ENCODE data around the gene CMKLR1. TPM values are rescaled to one million over a fixed set of nuclear protein-coding genes. Genes with fewer than 3 reads are reported as not detected.

The CMKLR1 gene
- total and polyA plus RNA-seq, 2 donors (not counting 3 experiments of a cell fraction or from before 2014, with no cell fraction given), result 0.61 TPM; not detected in 1

- DNase-seq (ENCODE audit: low read depth, low spot score), result no peak
- no TSS peak for BruUV-seq (replicated peaks)
- CTCF ChIA-PET, result interaction anchor here (1.0 to 1.3 kb wide), 5 partner anchors 9 to 36 kb away, joined by 3 to 8 read pairs (median 4); no protein-coding TSS in a partner anchor
- dilution Hi-C loops (cut with MboI; ENCODE audit: extremely low pct_ligation_motif_present, low sequenced_read_pairs) (no loop called here), intact Hi-C loops (cut with micrococcal nuclease) (loop anchor here (1.0 to 5.0 kb wide), 3 partner anchors 8 to 207 kb away; no protein-coding TSS in a partner anchor)
- Histone ChIP-seq H3K27me3 (ENCODE audit: control insufficient read depth in 2 of 2, insufficient read depth in 2 of 2, low read length in 2 of 2) (no peaks in the 10 kb centered on the region), H4K20me1 (replicated peaks; ENCODE audit: control insufficient read depth, extremely low read depth, insufficient read depth, low read length) (no peaks in the 10 kb centered on the region), H3K9me3 (replicated peaks; ENCODE audit: control insufficient read depth, insufficient read depth, low read length) (no peaks in the 10 kb centered on the region), H3K79me2 (ENCODE audit: control insufficient read depth, insufficient read depth, low read length) (no peaks in the 10 kb centered on the region), H3K4me1 (ENCODE audit: control insufficient read depth, extremely low read depth, insufficient read depth, low read length) (peaks cover 39% of the 10 kb centered on the region), H3K36me3 (ENCODE audit: control insufficient read depth in 2 of 2, extremely low read depth in 1 of 2, insufficient read depth in 2 of 2, low read length in 2 of 2) (no peaks in the 10 kb centered on the region), H3K4me3 (replicated peaks in 1 of 3; ENCODE audit: insufficient read depth in 1 of 3, low read depth in 1 of 3, low read length in 3 of 3) (no peak overlapping the region), H3K27ac (ENCODE audit: insufficient read depth, low read depth, low read length) (peak overlapping the region; percentile 79), H3K4me2 (ENCODE audit: insufficient read depth, low read length) (peak overlapping the region; percentile 43), H2AFZ (ENCODE audit: low read depth, low read length) (peak overlapping the region; percentile 42), H3K9me1 (replicated peaks; ENCODE audit: control insufficient read depth, extremely low read depth, insufficient read depth, low read length) (no peaks in the 10 kb centered on the region), H3K9ac (replicated peaks; ENCODE audit: extremely low read depth, insufficient read depth, low read length) (peak overlapping the region; percentile 36)
- FAIRE-seq, result no peak
- POLR2A ChIA-PET, result interaction anchor here (1.3 kb wide), 1 partner anchor 9 kb away, joined by 3 read pairs; no protein-coding TSS in a partner anchor
- TF ChIP-seq EZH2 (IDR thresholded peaks at IDR 0.05; ENCODE audit: borderline replicate concordance, low read depth, low read length, severe bottlenecking), result no peak
- no peak for TF ChIP-seq CTCF (IDR thresholded peaks at IDR 0.05; ENCODE audit: extremely low read depth in 1 of 2, insufficient read depth in 1 of 2, low read depth in 1 of 2, low read length in 2 of 2)
- TF ChIP-seq FOS (IDR thresholded peaks at IDR 0.05; ENCODE audit: borderline replicate concordance, insufficient read depth, low read length), result peak; percentile 50
- no peak for TF ChIP-seq POLR2A (IDR thresholded peaks at IDR 0.05; ENCODE audit: low read depth, low read length)
- TF ChIP-seq JUN (IDR thresholded peaks at IDR 0.05; ENCODE audit: borderline replicate concordance, insufficient read depth, insufficient read length, low read depth), result peak; percentile 25
- TF ChIP-seq POLR2AphosphoS5 (IDR thresholded peaks at IDR 0.05; ENCODE audit: insufficient read depth, low read depth, low read length), result no peak
- TF ChIP-seq GATA2 (IDR thresholded peaks at IDR 0.05; ENCODE audit: insufficient read depth, insufficient read length, low read depth, low read length), result no peak
- no peak for TF ChIP-seq MYC (IDR thresholded peaks at IDR 0.05; ENCODE audit: low read depth, low read length)
- TF ChIP-seq, protein P1, sequence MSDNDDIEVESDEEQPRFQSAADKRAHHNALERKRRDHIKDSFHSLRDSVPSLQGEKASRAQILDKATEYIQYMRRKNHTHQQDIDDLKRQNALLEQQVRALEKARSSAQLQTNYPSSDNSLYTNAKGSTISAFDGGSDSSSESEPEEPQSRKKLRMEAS (IDR thresholded peaks at IDR 0.05; ENCODE audit: insufficient read depth, insufficient read length), result no peak
Measured at GRCh38 chr12:108305520-108305919, 33.6 kb downstream of the CMKLR1 start.
